Heart left ventricle (tissue), 16 donors: Measurements from ENCODE around the gene ADCY10. TPM values are rescaled to one million over a fixed set of nuclear protein-coding genes. Genes with fewer than 3 reads are reported as not detected.

Source experiments
- ATAC-seq, 4 donors: fragments of 200-7000 bp; cut with Tn5 transposase; one replicate each; pipeline ENCODE4 v1.9.1; 2020 to 2022; ENCODE audit warnings: moderate library complexity in 4 of 4, mild to moderate bottlenecking in 3 of 4, moderate number of reproducible peaks in 1 of 4
- DNase-seq, 5 donors: peaks; one replicate each; pipeline ENCODE4 v3.0.0-alpha.2; 2020
- H3K27ac ChIP-seq, 12 donors: fragments of 200-600 bp; sonication (generic) in 4 of 12; one replicate each; pipeline versions ENCODE4 v1.5.0 to v1.8.0; 2016 to 2022; ENCODE audit warnings: mild to moderate bottlenecking in 2 of 12
- H3K27me3 ChIP-seq, 9 donors: fragments of 200-600 bp; sonication (generic) in 2 of 9; one replicate each; pipeline versions ENCODE4 v1.5.1 to v1.8.0; 2016 to 2022; ENCODE audit warnings: mild to moderate bottlenecking in 3 of 9
- H3K36me3 ChIP-seq, 9 donors: fragments of 200-600 bp; sonication (generic) in 2 of 9; one replicate each; pipeline versions ENCODE4 v1.5.0 to v1.8.0; 2018 to 2022; ENCODE audit warnings: mild to moderate bottlenecking in 2 of 9
- H3K4me1 ChIP-seq, 12 donors: fragments of 200-600 bp; sonication (generic) in 4 of 12; one replicate each; pipeline versions ENCODE4 v1.5.0 to v1.8.0; 2016 to 2022; ENCODE audit warnings: mild to moderate bottlenecking in 3 of 12
- H3K4me3 ChIP-seq, 12 donors: fragments of 200-600 bp; sonication (generic) in 4 of 12; one replicate each; pipeline versions ENCODE4 v1.5.0 to v1.8.0; 2017 to 2022; ENCODE audit warnings: mild to moderate bottlenecking in 9 of 12, moderate library complexity in 4 of 12
- H3K9me3 ChIP-seq, 12 donors: fragments of 200-600 bp; sonication (generic) in 4 of 12; one replicate each; pipeline versions ENCODE4 v1.5.0 to v1.8.0; 2016 to 2022; ENCODE audit warnings: mild to moderate bottlenecking in 1 of 12
- CTCF ChIP-seq, 12 donors: fragments of 200-600 bp; sonication (generic) in 4 of 12; IDR thresholded peaks; one replicate each; pipeline versions ENCODE4 v1.5.0 to v1.8.0; 2018 to 2022; ENCODE audit warnings: antibody characterized with exemption in 12 of 12, mild to moderate bottlenecking in 5 of 12
- POLR2A ChIP-seq, 2 donors: fragments of 450-650 bp; IDR thresholded peaks; one replicate each; pipeline ENCODE4 v1.6.1; 2017; ENCODE audit warnings: antibody characterized with exemption in 2 of 2, mild to moderate bottlenecking in 2 of 2, moderate library complexity in 2 of 2
- WGBS, 4 donors: extraction: QIAGEN DNeasy Blood & Tissue Kit in 2 of 4; methylation state at CpG; one replicate each; pipeline versions ENCODE4 v1.1.5 to v1.1.7; 2013 to 2018; 5-methylcytosine and 5-hydroxymethylcytosine counted together
- intact Hi-C, 10 donors: fragments of 100-400 bp; cut with DNase I; formaldehyde crosslinking; loops; one replicate each; pipeline versions ENCODE4 v1.11.1 to v1.14.2; 2022
- polyA plus RNA-seq, 2 donors: library from polyadenylated mRNA; stranded (reverse); fragments of 200-250 nt; gene quantifications; one replicate each; pipeline ENCODE4 v1.2.3, GENCODE V29; 2013
- total RNA-seq, 9 donors: library from RNA; depleted of rRNA in 2 of 9; stranded (reverse); fragments of >200 nt in 2 of 9; fragmentation: NEBNext Ultra II Directional in 3 of 9; extraction: Animal tissue kit (Norgen Biotek cat#: 25700) in 3 of 9; gene quantifications; one replicate each; pipeline versions ENCODE4 v1.1.0 to v1.2.4, GENCODE V29; 2016 to 2023
- donor health status: ischemic (EF 13 %, LVEDD 7.1; RV severe dilation, severe dysfunction).
- donor health status: healthy with polysubstance abuse.
- donor health status: DM: no; HTN: yes; CAD: no.
- donor health status: DM: no; HTN: no; CAD: no.
- donor health status: ischemic (EF 25% LVEDD 6.9; RV normal size, moderate dysfunction).
- donor health status: ischemic (EF 25% LVEDD 5.7; RV mildly dilated, moderate dysfunction).
- donor health status: healthy.
- donor health status: DM: yes; HTN: yes; CAD: no.
- donor health status: ischemic (EF 35%, LVEDD 5.7; RV mildly dilated, moderate dysfunction).
- donor health status: nonischemic (EF 11% LVEDD 7.7; RV severe dilation, severe dysfunction).
- donor health status: DM: yes; HTN: yes; CAD: no.
- donor health status: PGD.
- donor health status: ischemic (EF 29% LVEDD 5.4; RV normal size, mild dysfunction).
- donor health status: nonischemic (EF 23%, LVEDD 6.1; RV moderate dilation, normal function).

ADCY10 gene
- total and polyA plus RNA-seq, 11 donors: 0.07 to 0.83 (median 0.32) TPM; not detected in 1

GRCh38 chr1:167862432-167863076 is 51.4 kb downstream of the ADCY10 start:
- H3K9me3 ChIP-seq: no peaks in the 10 kb centered on the region
- 94 to 100% (median 98%) methylated on average over 1 of the region's 1 CpG for WGBS, 4 donors
- no peak for ATAC-seq

DNA sequence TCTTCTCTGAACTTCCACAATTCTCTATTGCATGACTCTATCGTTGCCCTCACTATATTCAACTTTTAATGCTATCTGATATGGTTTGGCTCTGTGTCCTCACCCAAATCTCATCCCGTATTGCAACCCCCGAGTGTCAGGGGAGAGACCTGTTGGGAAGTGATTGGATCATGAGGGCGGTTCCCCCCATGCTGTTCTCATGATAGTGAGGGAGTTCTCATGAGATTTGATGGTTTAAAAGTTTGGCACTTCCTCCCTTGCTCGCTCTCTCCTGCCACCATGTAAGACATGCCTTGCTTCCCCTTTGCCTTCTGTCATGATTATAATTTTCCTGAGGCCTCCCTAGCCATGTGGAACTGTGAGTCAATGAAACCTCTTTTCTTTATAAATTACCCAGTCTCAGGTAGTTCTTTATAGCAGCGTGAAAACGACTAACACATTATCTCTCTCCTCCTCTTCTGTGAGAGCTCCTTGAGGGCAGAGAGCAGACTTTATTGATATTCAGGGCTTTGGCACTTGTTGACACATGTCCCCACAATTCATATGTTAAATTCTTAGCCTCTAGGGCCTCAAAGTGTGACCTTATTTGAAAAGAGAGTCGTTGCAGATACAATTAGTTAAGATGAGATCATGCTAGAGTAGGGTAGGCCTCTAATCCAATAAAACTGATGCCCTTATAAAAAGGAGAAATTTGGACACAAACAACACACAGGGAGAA is 52.1 kb downstream of the ADCY10 start:
- Histone ChIP-seq H3K9me3 (no peaks in the 10 kb centered on the region), H3K36me3 (no peaks in the 10 kb centered on the region), H3K27ac (no peak overlapping the region), H3K27me3 (no peaks in the 10 kb centered on the region), H3K4me3 (no peak overlapping the region), H3K4me1 (no peaks in the 10 kb centered on the region)
- DNase-seq (no peak), ATAC-seq (no peak)
- WGBS, 4 donors: 83 to 86% (median 84%) methylated on average over 8 of the region's 8 CpGs
- intact Hi-C loops: no loop called here
- no peak for TF ChIP-seq CTCF (IDR thresholded peaks at IDR 0.05)
- no peak for TF ChIP-seq POLR2A (IDR thresholded peaks at IDR 0.05)

More at GRCh38 chr1:167862432-167863076, 51.4 kb downstream of the ADCY10 start:
- Histone ChIP-seq H3K27me3 (no peaks in the 10 kb centered on the region), H3K4me1 (no peaks in the 10 kb centered on the region), H3K36me3 (no peaks in the 10 kb centered on the region), H3K27ac (no peak overlapping the region), H3K4me3 (no peak overlapping the region)
- no peak for TF ChIP-seq CTCF (IDR thresholded peaks at IDR 0.05)
- no peak for DNase-seq
- intact Hi-C loops: no loop called here

DNA sequence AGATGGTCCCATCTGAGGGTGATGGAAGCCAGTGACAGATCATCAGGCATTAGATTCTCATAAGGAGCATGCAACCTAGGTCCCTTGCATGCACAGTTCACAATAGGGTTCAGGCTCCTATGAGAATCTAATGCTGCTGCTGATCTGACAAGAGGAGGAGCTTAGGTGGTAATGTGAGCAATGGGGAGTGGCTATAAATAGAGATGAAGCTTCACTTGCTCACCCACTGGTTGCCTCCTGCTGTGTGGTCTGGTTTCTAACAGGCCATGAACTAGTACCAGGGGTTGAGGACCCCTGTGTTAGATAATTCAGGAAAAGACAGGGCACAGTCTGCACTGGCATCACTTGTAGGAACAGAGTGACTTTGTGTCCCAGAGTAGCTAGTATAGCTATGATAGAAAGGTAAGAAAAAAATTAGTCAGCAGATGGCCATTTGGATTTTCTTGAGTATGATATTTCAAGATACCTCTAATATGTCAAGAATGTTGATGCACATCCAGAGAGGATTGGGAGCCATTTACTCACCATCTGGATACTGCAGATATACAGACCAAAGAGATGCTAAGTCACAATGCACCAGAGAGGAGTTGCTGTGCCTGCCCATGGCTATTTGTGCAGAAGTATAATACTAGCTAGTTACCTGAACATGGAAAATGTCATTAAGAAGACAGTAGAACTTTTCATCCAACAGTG is 53.6 kb downstream of the ADCY10 start:
- no peak for TF ChIP-seq POLR2A (IDR thresholded peaks at IDR 0.05)
- no peak for TF ChIP-seq CTCF (IDR thresholded peaks at IDR 0.05)
- intact Hi-C loops: no loop called here
- Histone ChIP-seq H3K36me3 (no peaks in the 10 kb centered on the region), H3K27ac (no peak overlapping the region), H3K9me3 (no peaks in the 10 kb centered on the region), H3K4me1 (no peaks in the 10 kb centered on the region), H3K27me3 (no peaks in the 10 kb centered on the region), H3K4me3 (no peak overlapping the region)
- ATAC-seq: no peak
- no peak for DNase-seq

DNA sequence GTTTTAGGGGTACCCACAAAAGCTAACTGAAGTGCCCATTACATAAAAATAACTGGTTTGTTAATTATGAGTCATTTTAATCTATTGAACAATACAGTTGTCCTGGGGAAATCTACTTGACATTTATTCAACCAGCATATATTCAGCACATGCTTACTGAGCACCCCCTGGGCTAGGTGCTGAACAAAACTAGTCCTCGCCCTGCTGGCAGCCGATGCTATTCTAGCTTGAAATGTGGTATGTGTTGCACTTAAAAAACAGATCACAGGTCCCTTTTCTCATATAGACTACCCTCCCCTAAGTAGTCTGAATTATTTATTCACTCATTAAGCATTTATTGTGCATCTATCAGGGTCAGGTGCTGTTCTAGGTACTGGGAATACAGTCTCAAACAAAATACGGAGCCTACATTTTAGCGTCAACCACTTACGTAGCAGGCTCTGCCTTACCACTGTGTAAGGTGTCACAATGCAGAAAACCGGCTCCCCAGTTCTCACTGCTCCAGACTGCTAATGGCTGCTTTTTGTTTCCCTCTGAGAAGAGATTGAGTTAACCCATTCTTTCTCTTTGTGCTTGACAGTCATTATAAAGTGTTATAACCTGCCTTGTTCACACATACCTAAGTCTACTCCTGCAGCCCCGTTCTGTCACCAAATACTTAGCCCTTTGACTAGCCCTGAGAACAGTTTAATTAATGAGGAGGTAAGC is 57.1 kb downstream of the ADCY10 start:
- H3K4me3 ChIP-seq: no peak overlapping the region
- DNase-seq (no peak), ATAC-seq (no peak)
- no peaks in the 10 kb centered on the region for H3K36me3 ChIP-seq
- no peaks in the 10 kb centered on the region for H3K4me1 ChIP-seq
- no peak overlapping the region for H3K27ac ChIP-seq
- no peaks in the 10 kb centered on the region for H3K27me3 ChIP-seq
- intact Hi-C loops: no loop called here
- no peak for TF ChIP-seq CTCF (IDR thresholded peaks at IDR 0.05)
- TF ChIP-seq POLR2A (IDR thresholded peaks at IDR 0.05): no peak
- H3K9me3 ChIP-seq: no peaks in the 10 kb centered on the region
- 77 to 82% (median 79%) methylated on average over 7 of the region's 7 CpGs for WGBS, 4 donors
